ENCODE results near the gene MRPS24.

The MRPS24 gene

GRCh38 chr7:43877968-43878864 lies 8.9 kb upstream of the MRPS24 start:
- no peak for FAIRE-seq
- DNase-seq (ENCODE audit: insufficient read length, low spot score): no peak
- no peak for TF ChIP-seq CTCF (IDR thresholded peaks at IDR 0.05; ENCODE audit: insufficient read depth, missing control alignments)

- DNase-seq (ENCODE audit: insufficient read length, low spot score) (no peak), FAIRE-seq (no peak)
- TF ChIP-seq CTCF (IDR thresholded peaks at IDR 0.05; ENCODE audit: insufficient read depth, missing control alignments): no peak
Measured at GRCh38 chr7:43876976-43877745, 7.8 kb upstream of the MRPS24 start.

DNA sequence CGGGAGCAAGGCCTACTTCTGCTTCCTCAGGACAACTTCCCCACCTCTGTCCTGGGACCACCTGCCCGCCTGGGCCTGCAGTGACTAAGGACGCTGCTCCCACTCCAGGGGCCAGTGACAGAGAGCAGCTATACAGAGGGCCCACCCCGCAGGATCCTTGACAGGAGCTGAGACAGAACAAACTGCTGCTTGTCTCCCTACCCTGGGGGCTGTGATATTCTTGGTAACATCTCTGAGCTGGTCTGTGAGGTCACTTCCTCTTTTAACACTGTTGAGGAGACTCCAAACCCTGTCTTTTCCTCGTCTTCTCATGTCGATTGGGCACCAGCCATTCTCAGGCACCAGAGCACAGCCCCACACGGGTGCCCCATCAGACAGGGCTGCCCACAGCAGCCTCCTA lies 6.9 kb upstream of the MRPS24 start:
- no peak for TF ChIP-seq CTCF (IDR thresholded peaks at IDR 0.05; ENCODE audit: insufficient read depth, missing control alignments)
- no peak for FAIRE-seq
- DNase-seq (ENCODE audit: insufficient read length, low spot score): no peak

DNA sequence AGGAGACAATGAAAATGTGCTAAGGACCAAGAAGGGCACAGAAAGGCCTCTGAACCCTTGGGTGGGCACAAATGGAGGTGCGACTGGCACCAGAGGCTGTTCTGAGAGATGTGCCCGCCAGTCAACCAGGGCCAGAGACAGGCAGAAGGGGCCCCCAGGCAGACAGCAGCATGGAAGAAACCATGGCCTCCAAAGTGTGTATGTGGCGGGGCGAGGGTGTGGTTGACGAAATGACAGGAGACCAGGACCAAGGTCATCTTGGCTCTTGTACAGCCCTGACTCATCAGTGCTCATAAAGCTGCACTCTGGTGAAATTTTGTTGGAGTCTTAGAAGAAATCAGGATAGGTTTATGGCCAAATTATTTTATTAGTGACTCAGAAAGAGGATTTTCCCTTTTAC lies 4.0 kb upstream of the MRPS24 start:
- TF ChIP-seq CTCF (IDR thresholded peaks at IDR 0.05; ENCODE audit: insufficient read depth, missing control alignments): no peak
- DNase-seq (ENCODE audit: insufficient read length, low spot score) (no peak), FAIRE-seq (no peak)

GRCh38 chr7:43872406-43873110 lies 3.2 kb upstream of the MRPS24 start:
- FAIRE-seq: no peak
- TF ChIP-seq CTCF (IDR thresholded peaks at IDR 0.05; ENCODE audit: insufficient read depth, missing control alignments): no peak
- no peak for DNase-seq (ENCODE audit: insufficient read length, low spot score)

- FAIRE-seq (no peak), DNase-seq (ENCODE audit: insufficient read length, low spot score) (no peak)
- TF ChIP-seq CTCF (IDR thresholded peaks at IDR 0.05; ENCODE audit: insufficient read depth, missing control alignments): no peak
Measured at GRCh38 chr7:43871064-43871463, 1.7 kb upstream of the MRPS24 start.
